Measurements from ENCODE around the gene MCAT.

MCAT gene

DNA sequence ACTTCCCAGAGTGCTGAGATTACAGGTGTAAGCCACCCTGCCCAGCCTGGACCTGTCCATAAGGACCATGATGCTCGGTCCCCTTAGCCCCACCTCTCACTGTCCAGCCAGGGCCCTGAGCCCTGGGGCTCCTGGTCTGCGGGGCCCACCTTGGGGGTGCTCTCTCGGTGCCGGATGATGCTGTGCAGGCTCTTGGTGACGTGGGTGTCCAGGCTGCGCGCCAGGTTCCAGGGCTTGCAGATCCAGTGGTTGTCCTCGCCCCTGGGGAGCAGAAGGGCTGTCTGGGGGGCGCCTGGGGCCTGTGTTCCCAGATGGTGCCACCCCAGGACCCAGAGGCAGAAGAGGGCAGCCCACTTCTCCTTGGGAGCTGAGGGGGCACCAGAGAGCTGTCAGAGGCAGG, 30.4 kb upstream of the MCAT start:
- no peak for DNase-seq (ENCODE audit: low read depth in 4 of 4, low spot score in 1 of 4)

DNA sequence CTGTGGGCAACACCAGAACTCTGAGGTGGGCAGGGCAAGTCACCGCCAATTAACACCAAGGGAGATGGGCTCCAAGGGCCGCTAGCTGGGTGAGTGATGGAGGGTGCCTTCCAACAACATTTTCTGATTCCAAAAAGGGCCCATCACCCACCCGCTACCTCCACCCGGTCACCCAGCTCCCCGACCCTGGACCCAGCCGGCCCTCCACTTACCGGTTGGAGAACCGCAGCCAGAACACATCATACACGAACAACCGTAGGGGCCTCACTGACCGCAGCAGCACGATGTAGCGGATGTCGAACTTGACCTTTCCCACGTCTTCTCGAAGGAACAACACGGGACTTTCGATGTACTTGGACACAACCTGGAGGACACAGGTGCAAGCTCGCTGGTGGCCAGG, 29.0 kb upstream of the MCAT start:
- DNase-seq (ENCODE audit: low read depth in 4 of 4, low spot score in 1 of 4) = no peak

DNA sequence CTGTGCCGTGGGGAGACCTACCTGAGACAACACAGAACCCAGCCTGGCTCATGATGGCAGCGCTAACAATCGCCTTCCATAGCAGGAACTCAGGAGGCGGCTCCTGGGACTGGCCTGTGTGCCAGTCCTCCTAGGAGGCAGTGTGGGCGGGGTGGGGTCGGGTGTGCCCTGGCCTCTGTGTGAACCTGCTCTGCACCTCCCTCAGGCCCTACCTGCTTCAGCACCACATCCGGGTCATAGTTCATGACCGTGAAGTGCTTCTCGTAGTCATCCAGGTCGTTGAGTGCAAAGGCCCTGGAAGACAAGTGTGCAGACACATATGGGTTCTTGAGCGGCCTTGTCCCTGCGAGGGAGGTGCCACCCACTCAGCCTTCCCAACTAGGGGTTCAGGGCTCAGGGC, 28.4 kb upstream of the MCAT start:
- DNase-seq (ENCODE audit: low read depth in 4 of 4, low spot score in 1 of 4) = no peak

DNA sequence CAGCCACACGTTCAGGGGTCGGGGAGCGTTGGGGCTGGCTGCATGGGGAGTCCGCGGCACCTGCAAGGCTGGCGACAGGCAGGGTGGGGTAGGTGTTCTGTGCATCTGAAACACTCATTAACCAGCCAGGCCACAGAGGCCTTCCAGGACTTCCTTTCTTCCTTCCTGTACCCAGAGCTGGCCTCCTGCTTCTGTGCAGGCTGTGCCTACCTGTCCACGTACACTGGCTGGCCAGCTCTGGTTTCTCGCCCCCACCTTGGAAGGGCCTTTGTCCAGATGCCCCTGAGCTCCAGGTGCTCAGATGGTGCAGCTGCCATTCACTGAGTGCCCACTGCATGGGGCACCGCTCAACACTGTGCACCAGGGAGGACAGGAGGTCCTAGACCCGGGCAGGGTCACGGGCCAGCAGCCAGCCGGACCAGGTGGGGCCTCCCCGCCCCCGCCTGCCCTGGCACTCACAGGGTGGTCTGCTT, 27.9 kb upstream of the MCAT start:
- no peak for DNase-seq (ENCODE audit: low read depth in 4 of 4, low spot score in 1 of 4)

DNA sequence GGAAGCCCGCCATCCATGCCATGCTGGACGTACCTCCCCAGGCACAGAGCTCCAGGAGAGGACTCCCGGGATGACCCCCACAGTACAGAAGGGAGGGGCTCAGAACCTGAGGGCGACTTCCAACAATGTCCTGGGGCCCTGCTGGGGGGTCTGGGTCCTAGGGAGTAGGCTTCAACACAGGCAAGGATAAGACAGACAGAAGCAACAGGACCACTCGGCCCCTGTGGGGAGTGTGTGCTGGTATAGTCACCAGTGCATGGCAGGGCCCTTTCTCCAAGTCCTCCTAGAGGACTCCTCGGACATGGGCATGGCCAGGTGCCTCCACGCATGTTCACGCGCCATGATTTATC, 26.9 kb upstream of the MCAT start:
- DNase-seq (ENCODE audit: low read depth in 4 of 4, low spot score in 1 of 4) = no peak

DNA sequence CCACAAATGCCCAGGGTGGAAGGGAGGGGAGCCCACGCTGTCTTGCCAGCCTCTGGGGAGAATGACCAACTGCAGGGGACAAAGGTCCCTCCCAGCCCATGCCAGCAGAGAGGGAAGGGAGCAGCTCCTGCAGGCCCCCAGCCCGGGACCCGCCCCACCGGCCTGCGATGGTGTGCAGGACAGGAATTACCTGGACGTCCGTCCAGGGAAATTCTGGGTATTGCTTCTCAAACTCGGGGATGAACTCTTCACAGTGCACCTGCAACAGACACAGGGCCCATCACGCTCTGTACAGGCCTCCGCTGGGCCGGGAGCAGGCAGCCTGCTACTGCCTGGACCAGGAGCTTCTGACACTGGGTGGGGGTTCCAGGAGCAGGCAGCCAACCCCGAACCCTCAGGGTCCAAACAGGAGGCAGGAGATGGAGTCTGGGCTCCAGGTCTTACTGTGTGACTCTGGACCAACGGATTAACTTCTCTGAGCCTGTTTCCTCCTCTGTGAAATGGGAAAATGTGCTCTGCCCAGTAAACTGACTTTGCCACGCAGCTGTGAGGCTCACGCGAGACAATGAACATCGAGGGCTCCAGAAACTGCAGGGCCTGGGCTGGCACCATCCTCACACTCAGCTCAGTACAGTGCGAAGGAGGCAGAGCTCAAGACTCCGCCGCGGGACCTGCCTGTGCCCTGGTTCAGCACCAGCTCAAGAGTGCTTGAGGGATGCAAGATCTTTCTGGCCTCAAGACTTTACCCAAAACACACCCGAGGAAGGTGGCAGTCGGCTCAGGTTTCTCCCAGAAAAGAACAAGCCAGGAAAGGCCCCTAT, 26.3 kb upstream of the MCAT start:
- DNase-seq (ENCODE audit: low read depth in 4 of 4, low spot score in 1 of 4) = no peak

DNA sequence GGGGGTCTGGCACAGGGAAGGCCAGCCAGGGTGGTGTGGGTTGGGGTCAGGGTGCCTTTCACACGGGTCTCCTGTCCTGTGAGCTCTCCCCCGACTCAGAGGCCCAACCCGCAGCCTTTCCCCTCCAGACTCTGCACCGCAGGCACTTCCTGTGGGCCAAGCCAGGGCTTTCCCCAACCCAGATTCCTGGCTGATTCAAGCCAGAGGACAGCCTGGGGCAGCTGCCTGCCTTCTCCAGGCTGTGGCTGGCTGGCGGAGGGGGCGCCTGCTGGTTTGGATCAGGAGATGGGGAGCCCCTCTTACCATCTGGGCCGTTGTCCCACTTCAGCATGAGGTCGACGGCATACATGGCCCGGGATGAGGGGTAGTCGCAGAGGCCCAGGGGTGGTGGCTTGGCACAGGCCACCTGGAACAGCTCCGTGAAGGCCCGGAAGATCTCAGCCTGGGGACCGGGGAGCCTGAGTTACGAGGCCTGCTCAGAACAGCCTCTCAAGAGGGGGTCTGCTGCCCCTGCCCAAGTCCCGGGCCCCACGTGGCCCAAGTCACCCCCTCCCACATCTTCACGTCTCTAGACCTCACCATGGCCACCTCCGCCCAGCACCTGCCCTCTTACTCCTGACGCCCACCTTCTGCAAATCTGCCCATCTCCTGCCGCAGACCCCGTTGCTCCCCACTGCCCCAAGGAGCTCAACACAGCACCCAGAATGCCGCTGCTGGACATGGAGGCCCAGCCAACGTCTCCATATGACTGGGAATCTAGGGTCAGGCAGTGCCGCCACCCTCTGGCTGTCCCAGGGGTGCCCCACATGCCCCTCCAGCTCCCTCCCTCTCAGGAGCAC, 25.5 kb upstream of the MCAT start:
- DNase-seq (ENCODE audit: low read depth in 4 of 4, low spot score in 1 of 4) = no peak

DNA sequence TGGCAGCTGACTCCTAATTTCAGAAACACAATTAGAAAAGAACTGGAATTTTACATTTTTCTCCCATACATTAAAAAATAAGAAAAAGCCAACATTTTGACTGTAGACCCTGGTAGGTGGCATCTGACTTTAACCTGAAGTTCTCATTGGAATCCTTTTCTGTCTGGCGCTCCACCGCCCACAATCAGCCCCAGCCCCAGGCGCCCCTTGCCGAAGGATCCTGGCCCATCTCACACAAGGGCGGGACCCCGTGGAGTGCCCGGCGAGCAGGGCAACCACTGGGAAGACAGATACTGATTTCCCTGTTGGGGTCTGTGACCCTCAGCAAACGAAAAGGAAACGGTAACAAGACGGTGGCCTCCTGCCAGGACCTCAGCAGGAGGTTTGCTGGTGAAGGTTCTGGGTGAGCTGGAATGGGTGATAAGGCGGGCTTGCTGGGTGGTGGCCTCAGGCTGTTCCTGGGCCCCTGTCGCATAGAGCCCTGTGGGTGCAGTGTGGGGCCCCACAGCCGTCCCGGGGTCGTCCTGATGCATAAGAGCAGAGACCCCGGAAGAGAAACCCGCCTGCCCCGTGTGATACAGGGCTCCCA, 23.9 kb upstream of the MCAT start:
- no peak for DNase-seq (ENCODE audit: low read depth in 4 of 4, low spot score in 1 of 4)

DNA sequence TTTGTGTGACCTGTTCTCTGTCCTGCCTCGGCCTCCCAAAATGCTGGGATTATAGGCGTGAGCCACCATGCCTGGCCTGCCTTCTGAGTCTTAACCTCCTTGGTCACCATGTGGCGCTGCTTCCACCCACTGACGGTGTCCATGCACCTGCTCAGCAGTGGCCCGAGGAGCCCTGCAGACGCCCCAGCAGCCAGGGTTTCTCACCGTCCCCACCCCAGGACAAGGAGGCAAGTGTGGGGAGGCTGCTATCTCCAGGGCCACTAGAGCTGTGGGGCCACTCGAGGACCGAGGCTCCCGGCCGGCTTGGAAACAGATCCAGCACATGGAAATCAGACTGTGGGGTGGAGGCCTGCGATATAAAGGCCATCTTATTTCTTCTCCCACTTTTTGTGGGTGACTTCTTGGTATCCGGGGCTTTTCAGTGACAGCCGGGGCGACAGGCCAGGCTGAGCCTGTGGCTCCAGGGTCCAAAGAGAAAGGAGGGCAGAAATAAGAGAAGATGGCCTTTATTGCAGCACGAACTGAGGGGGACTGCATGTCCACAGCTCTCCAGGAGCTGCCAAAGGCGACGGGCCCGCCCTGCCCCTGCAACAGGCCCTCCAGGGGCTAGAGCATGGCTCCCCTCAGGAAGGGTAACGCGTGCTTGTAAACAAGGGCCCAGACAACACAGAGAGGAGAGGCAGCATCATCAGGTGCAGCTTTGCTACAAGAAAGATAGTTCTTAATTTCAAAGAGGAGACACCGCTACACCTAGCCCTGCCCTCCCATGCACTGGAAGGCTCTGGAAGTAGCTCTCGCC, 23.1 kb upstream of the MCAT start:
- no peak for DNase-seq (ENCODE audit: low read depth in 4 of 4, low spot score in 1 of 4)

DNA sequence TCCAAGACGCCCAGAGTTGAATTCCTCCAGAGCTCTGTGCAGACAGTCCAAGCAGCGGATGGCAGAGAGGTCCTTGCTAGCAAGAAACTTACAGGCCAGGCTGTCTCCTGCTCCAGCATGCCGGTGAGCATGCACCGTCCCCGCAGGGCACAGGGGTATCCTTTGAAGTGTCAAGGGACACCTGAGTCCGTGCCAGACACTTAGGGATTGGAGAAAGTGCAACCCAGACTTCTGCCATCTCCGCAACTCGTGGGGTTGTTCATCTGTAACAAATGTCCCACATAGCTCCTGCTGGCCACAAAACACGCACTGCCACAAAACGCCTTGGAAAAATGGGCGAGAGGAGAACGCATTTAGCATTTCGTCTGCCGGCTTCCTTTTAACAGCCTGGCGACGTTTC, 21.4 kb upstream of the MCAT start:
- DNase-seq (ENCODE audit: low read depth in 4 of 4, low spot score in 1 of 4) = no peak

DNA sequence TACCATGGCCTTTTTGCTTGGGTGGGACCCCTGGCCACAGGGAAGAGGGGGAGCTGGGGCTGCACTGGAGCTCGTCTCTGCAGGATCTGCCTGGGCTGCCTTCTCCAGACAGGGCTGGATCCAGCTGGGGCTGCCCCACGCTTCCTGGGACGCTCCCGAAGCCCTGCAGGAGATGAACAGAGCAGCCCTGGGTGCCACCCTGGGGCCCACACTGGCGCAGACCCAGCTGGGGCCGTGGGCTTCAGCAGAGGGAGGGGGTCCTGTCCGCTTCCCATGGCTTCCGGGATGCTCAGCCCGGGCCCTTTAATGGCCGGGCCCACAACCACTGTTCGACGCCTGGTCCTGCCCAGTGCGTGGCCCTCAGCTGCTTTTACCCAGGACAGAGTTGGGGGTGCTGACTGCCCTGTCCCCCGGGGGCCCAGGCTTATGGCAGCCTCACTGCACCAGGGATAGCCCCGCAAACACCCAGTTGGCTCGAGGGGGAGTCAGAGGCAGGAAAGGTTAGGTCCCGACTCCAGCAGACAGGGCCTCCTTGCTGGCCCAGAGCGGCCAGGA, 20.1 kb upstream of the MCAT start:
- no peak for DNase-seq (ENCODE audit: low read depth in 4 of 4, low spot score in 1 of 4)

DNA sequence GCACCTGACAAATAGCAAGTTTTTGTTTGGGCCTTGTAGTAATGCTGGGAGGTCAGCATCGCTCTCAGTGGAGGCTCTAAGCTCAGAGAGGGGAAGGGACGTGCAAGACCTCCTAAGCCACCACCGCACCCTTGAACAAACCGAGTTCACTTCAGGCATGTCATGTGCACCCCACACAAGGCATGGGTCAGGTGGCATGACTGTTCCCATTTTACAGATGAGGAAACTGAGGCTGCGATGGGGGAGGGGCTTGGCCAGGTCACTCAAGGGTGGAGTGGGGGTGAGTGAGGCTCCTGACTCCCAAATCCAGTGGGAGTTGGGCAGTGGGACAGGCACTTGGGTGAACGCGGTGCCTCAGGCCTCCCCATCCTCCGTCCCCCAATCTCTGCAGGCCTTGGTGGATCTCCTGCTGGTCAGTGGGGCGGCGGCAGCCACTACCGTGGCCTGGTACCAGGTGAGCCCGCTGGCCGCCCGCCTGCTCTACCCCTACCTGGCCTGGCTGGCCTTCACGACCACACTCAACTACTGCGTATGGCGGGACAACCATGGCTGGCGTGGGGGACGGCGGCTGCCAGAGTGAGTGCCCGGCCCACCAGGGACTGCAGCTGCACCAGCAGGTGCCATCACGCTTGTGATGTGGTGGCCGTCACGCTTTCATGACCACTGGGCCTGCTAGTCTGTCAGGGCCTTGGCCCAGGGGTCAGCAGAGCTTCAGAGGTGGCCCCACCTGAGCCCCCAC, 19.4 kb upstream of the MCAT start:
- DNase-seq (ENCODE audit: low read depth in 4 of 4, low spot score in 1 of 4) = no peak

DNA sequence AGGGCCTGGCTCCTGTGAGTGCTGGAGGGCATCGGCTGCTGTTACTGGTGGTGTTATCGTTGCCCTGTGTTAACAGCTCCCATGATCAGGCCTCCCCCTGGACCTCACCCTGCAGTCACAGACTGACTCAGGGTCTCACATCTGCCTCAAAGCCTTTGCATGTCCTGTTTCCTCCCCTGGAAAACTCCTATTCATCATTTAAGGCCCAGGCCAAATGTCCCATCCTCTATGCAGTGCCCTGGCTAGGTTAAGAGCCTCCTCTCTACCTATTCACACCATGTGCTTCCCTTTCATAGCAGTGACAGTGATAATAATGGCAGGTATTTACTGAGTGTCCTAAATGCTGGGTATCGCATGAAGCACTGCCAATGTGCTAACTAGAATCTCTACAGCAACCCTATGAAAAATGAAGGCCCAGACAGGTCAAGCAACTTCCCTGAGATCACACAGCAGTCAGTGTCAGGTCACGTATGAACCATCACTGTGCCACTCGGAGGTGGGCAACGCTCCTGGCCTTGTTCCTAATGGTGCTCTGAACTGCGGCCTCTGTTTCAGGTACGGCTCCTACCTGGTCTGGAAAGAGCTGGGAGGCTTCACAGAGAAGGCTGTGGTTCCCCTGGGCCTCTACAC, 17.4 kb upstream of the MCAT start:
- DNase-seq (ENCODE audit: low read depth in 4 of 4, low spot score in 1 of 4) = no peak

DNA sequence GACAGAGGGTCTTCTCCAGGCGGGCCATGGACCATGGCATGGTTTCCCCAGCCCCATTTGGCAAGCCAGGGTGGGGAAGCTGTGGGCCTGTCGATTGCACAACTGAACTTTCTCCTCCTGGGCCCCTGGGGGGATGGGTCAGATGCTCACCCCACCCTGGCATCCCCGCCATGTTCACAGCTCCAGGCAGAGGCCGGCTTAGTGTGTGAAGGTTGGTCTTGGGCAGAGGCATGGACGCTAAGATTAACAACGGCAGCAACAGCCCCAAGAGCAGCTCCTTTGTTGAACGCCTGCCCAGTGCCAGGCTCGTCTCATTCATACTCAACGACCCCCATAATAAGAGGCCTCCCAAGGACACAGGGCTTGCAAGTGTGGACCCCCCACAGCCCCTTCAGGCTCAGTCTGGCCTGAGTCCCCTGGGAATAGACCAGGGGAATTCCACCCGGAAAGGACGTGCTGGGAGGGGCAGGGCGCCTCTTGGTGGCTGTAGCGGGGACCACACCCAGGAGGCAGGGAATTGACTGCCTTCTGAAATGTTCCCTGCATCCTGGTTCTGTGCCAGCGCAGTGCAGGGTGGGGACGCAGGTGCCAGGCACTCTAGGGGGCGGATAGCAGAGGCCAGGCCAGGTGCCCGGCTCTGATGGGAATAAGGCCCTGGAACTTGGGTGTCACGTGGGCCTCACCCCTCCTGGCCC, 16.4 kb upstream of the MCAT start:
- DNase-seq (ENCODE audit: low read depth in 4 of 4, low spot score in 1 of 4) = no peak

DNA sequence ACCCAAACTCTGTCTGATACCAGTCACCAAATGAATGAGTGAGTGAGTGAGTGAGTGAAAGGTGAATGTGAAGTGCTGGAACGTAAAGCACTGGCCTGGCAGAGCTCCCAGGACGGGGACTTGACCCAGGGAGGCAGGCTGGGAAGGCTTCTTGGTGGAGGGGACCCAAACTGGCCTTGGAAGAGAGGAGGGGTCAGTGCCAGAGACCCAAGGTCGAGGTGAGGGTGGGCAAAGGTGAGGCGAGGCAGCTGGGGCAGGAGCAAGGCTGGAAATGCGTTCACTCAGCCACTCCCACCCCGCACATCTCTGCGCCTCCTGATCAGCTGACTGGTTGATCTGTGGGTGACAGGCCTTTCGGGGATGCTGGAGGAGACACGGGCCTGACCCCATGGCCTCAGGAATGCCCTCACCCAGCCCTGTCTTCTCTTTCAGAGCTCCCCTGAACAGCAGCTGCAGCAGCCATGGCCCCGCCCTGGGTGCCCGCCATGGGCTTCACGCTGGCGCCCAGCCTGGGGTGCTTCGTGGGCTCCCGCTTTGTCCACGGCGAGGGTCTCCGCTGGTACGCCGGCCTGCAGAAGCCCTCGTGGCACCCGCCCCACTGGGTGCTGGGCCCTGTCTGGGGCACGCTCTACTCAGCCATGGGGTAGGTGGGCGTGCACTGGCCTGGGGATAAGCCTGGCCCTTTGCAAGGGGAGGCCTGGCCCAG, 15.7 kb upstream of the MCAT start:
- DNase-seq (ENCODE audit: low read depth in 4 of 4, low spot score in 1 of 4) = no peak

DNA sequence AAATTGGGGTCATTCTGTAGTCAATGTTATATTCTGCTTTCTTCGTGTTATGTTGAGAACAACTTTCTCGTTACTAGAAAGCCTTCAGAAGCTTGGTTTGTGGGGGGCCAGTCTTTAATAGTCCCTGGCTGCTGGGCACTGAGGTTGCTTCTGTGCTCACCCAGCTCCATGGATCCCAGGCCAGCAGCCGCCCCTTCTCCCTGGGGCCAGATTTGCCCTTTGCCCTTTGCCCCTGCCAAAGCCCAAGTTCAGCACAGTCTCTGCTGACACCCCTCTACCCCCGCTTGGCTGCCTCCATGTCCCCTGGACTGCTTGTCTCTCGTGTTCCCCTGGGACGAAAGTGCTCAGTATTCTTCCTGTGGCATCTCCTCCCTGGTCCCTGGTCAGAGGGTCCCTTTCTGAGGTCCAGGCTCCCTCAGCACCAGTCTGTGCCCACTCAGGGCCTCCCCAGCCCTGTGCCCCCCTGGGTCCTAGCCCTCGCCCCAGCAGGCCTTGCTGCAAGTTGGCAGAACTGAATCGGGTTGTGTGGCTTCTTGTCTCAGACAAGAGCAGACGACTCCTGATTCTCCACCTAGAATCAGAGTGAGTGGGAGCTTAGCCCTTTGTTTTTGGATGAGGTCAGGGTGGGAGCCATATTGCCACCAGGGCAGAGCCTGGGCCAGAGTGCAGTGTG, 14.8 kb upstream of the MCAT start:
- no peak for DNase-seq (ENCODE audit: low read depth in 4 of 4, low spot score in 1 of 4)

DNA sequence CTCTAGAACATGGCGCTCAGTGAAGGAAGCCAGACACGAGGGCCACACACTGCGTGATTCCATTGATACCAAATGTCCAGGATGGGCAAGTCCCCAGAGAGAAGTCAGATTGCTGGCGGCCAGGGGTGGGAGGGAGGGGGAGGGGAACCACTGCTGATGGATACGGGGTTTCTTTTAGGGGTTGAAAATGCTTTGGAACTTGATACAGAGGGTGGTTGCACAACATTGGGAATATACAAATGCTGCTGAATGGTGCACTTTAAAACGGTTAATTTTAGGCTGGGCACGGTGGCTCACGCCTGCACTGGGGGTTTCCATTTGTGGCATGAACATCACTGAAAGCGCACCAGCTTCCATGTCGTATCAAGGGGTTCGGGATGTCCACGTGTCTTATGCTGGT, 13.2 kb upstream of the MCAT start:
- no peak for DNase-seq (ENCODE audit: low read depth in 4 of 4, low spot score in 1 of 4)

DNA sequence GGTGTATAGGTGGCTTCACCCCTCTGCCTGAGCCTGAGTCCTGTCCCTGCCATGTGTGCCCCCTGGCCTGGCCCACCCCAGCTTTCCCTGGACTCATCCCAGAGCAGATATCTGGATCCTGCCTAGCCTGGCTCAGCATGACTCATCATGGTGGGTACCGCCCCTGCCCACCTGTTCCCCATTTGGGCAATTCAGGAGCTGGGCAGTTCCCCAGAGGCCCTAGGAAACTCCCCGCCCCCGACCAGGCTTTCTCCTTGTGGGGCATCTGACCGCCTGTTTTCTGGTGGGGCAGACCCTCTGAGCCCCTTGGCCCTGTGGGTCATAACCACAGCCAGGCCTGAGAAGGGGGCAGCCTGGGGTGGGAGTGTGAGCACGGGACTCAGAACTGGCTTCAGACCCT, 12.6 kb upstream of the MCAT start:
- no peak for DNase-seq (ENCODE audit: low read depth in 4 of 4, low spot score in 1 of 4)

Measured in stimulated activated CD4-positive, alpha-beta T cell treated with anti-CD3 and anti-CD28 coated beads, Interleukin-1b, Interleukin-23, amount 100 ng/mL, for 24 hours (primary cell).